Renal cortical epithelial cell (primary cell): ENCODE measurements around the gene IKBKG. TPM values are rescaled to one million over a fixed set of nuclear protein-coding genes. Genes with fewer than 3 reads are reported as not detected.
"Not testable (repeated sequence)": the region's sequence is repeated elsewhere in the genome, so short reads cannot be mapped to it uniquely, and the experiment has no call there.

Source experiments
- DNase-seq: peaks from one replicate; pipeline ENCODE4 v3.0.0-alpha.2; 2011; ENCODE audit warnings: low read depth
- total RNA-seq: library from RNA; depleted of rRNA; stranded (reverse); fragments of >200 nt; gene quantifications from 2 replicates; pipeline ENCODE4 v1.2.3, GENCODE V29; 2014

IKBKG gene
- total RNA-seq, 1 donor from 2014 or later, result 17.9 TPM

GRCh38 chrX:154605566-154605965, 58.1 kb downstream of the IKBKG start:
- DNase-seq, result no peak

- DNase-seq, result no peak
These were observed 60.0 kb downstream of the IKBKG start for GRCh38 chrX:154607370-154607769.

GRCh38 chrX:154607976-154608375, 60.6 kb downstream of the IKBKG start:
- DNase-seq, result not testable (repeated sequence)

GRCh38 chrX:154608823-154609222, 61.4 kb downstream of the IKBKG start:
- DNase-seq, result not testable (repeated sequence)

GRCh38 chrX:154611146-154611545, 63.7 kb downstream of the IKBKG start:
- not testable (repeated sequence) for DNase-seq

GRCh38 chrX:154613586-154613985, 66.2 kb downstream of the IKBKG start:
- DNase-seq, result not testable (repeated sequence)

Other genes starting within 250 kb of the IKBKG start
- gene FLNA, start 173.0 kb upstream of the IKBKG start, total RNA-seq, result 1,833 and 2,112 TPM in 2 replicates
- 14.9 and 16.8 TPM in 2 replicates for gene EMD, start 168.3 kb upstream of the IKBKG start, total RNA-seq
- 3,735 and 5,196 TPM in 2 replicates for gene RPL10, start 149.2 kb upstream of the IKBKG start, total RNA-seq
- gene DNASE1L1, start 138.4 kb upstream of the IKBKG start, total RNA-seq, result 34.7 and 42.5 TPM in 2 replicates
- 16.8 and 21.2 TPM in 2 replicates for gene TAFAZZIN, start 136.1 kb upstream of the IKBKG start, total RNA-seq
- 69.8 and 70.8 TPM in 2 replicates for gene ATP6AP1, start 118.9 kb upstream of the IKBKG start, total RNA-seq
- 37.3 and 104 TPM in 2 replicates for gene GDI1, start 110.5 kb upstream of the IKBKG start, total RNA-seq
- 65.8 and 71.8 TPM in 2 replicates for gene FAM50A, start 103.5 kb upstream of the IKBKG start, total RNA-seq
- gene PLXNA3, start 89.3 kb upstream of the IKBKG start, total RNA-seq, result 13.0 and 33.7 TPM in 2 replicates
- gene LAGE3, start 68.3 kb upstream of the IKBKG start, total RNA-seq, result 14.0 and 24.5 TPM in 2 replicates
- gene UBL4A, start 61.0 kb upstream of the IKBKG start, total RNA-seq, result 48.8 and 65.8 TPM in 2 replicates
- 10.9 and 47.0 TPM in 2 replicates for gene SLC10A3, start 57.0 kb upstream of the IKBKG start, total RNA-seq
- gene FAM3A, start 31.4 kb upstream of the IKBKG start, total RNA-seq, result 16.5 and 42.0 TPM in 2 replicates
- gene G6PD, start 774 bp upstream of the IKBKG start, total RNA-seq, result 30.6 and 152 TPM in 2 replicates
- gene CTAG1A, start 37.5 kb downstream of the IKBKG start, total RNA-seq, result not detected in 2 replicates
- gene CTAG1B, start 71.7 kb downstream of the IKBKG start, total RNA-seq, result not detected in 2 replicates
- gene CTAG2, start 106.0 kb downstream of the IKBKG start, total RNA-seq, result not detected in 2 replicates
- 0.70 and 0.87 TPM in 2 replicates for gene GAB3, start 203.5 kb downstream of the IKBKG start, total RNA-seq
- gene DKC1, start 215.2 kb downstream of the IKBKG start, total RNA-seq, result 40.4 and 47.8 TPM in 2 replicates